ENCODE measurements around the gene LRRFIP1. TPM values are rescaled to one million over a fixed set of nuclear protein-coding genes. Genes with fewer than 3 reads are reported as not detected.
A peak's percentile ranks its signal among the peaks of the same experiment; 100 is the strongest.

LRRFIP1 gene
- total RNA-seq, 1 donor from 2014 or later = 115 TPM

- Histone ChIP-seq H3K4me3 (ENCODE audit: low read depth, low read length) (no peak overlapping the region), H3K36me3 (ENCODE audit: control insufficient read depth, insufficient read depth, low read length) (no peaks in the 10 kb centered on the region), H3K27me3 (ENCODE audit: control insufficient read depth, insufficient read depth, low read length) (no peaks in the 10 kb centered on the region)
- no peak for DNase-seq (ENCODE audit: low read depth)
- FAIRE-seq = no peak
- no peak for TF ChIP-seq CTCF (IDR thresholded peaks at IDR 0.05; ENCODE audit: insufficient read depth, low read length, severe bottlenecking)
Measured at GRCh38 chr2:237640493-237640998, 13.2 kb downstream of the LRRFIP1 start.

- DNase-seq (ENCODE audit: low read depth) (no peak), FAIRE-seq (peak; percentile 23)
- Histone ChIP-seq H3K36me3 (ENCODE audit: control insufficient read depth, insufficient read depth, low read length) (no peaks in the 10 kb centered on the region), H3K4me3 (ENCODE audit: low read depth, low read length) (no peak overlapping the region), H3K27me3 (ENCODE audit: control insufficient read depth, insufficient read depth, low read length) (no peaks in the 10 kb centered on the region)
- TF ChIP-seq CTCF (IDR thresholded peaks at IDR 0.05; ENCODE audit: insufficient read depth, low read length, severe bottlenecking) = no peak
Measured at GRCh38 chr2:237642038-237642734, 14.8 kb downstream of the LRRFIP1 start.

- TF ChIP-seq CTCF (IDR thresholded peaks at IDR 0.05; ENCODE audit: insufficient read depth, low read length, severe bottlenecking) = no peak
- DNase-seq (ENCODE audit: low read depth) (no peak), FAIRE-seq (no peak)
- Histone ChIP-seq H3K27me3 (ENCODE audit: control insufficient read depth, insufficient read depth, low read length) (no peaks in the 10 kb centered on the region), H3K4me3 (ENCODE audit: low read depth, low read length) (no peak overlapping the region), H3K36me3 (ENCODE audit: control insufficient read depth, insufficient read depth, low read length) (no peaks in the 10 kb centered on the region)
Measured at GRCh38 chr2:237643066-237643465, 15.7 kb downstream of the LRRFIP1 start.

GRCh38 chr2:237643582-237644380, 16.4 kb downstream of the LRRFIP1 start:
- TF ChIP-seq CTCF (IDR thresholded peaks at IDR 0.05; ENCODE audit: insufficient read depth, low read length, severe bottlenecking) = no peak
- FAIRE-seq = peak; percentile 7
- H3K36me3 ChIP-seq (ENCODE audit: control insufficient read depth, insufficient read depth, low read length) = no peaks in the 10 kb centered on the region
- H3K27me3 ChIP-seq (ENCODE audit: control insufficient read depth, insufficient read depth, low read length) = no peaks in the 10 kb centered on the region
- no peak overlapping the region for H3K4me3 ChIP-seq (ENCODE audit: low read depth, low read length)
- DNase-seq (ENCODE audit: low read depth) = no peak

GRCh38 chr2:237644381-237644703, 17.0 kb downstream of the LRRFIP1 start:
- Histone ChIP-seq H3K36me3 (ENCODE audit: control insufficient read depth, insufficient read depth, low read length) (no peaks in the 10 kb centered on the region), H3K4me3 (ENCODE audit: low read depth, low read length) (no peak overlapping the region), H3K27me3 (ENCODE audit: control insufficient read depth, insufficient read depth, low read length) (no peaks in the 10 kb centered on the region)
- TF ChIP-seq CTCF (IDR thresholded peaks at IDR 0.05; ENCODE audit: insufficient read depth, low read length, severe bottlenecking) = no peak
- FAIRE-seq (no peak), DNase-seq (ENCODE audit: low read depth) (no peak)

All from bronchial epithelial cell (primary cell).